AG04450 (cell line): Measurements from ENCODE around the gene CDH22. TPM values are rescaled to one million over a fixed set of nuclear protein-coding genes. Genes with fewer than 3 reads are reported as not detected.

ENCODE experiments used
- CTCF ChIA-PET: fragments of 300-600, 350-600 bp; formaldehyde crosslinking; extraction: SDS; loops from one replicate; lab custom pipeline; 2022; ENCODE audit warnings: antibody characterized with exemption, inconsistent platforms; lab: Charles Lee
- POLR2A ChIA-PET: fragments of 350-600 bp; formaldehyde crosslinking; extraction: SDS; loops from one replicate; lab custom pipeline; 2021; ENCODE audit warnings: antibody characterized with exemption, inconsistent platforms; lab: Yijun Ruan, JAX
- DNase-seq: peaks from one replicate; pipeline ENCODE4 v3.0.0-alpha.2; 2011; ENCODE audit warnings: low read depth, low spot score
- H3K27ac ChIP-seq: one replicate; pipeline ENCODE4 v1.5.1; 2012; ENCODE audit warnings: low read depth, low read length, control low read depth
- H3K27me3 ChIP-seq: one replicate; pipeline ENCODE4 v1.6.0; 2012; ENCODE audit warnings: low read length; ENCODE audit not compliant: control insufficient read depth, insufficient read depth
- H3K4me3 ChIP-seq: 2 replicates; pipeline ENCODE4 v1.5.1; 2011; ENCODE audit warnings: mild to moderate bottlenecking, low read depth, low read length, control low read depth
- H3K9me3 ChIP-seq: 2 replicates; pipeline ENCODE4 v1.5.1; 2012; ENCODE audit warnings: low read length; ENCODE audit not compliant: control insufficient read depth, insufficient read depth
- polyA plus RNA-seq: library from polyadenylated mRNA; depleted of rRNA; stranded (reverse); fragments of >200 nt; gene quantifications from 2 replicates; pipeline ENCODE4 v1.2.3, GENCODE V29; 2011
- TF ChIP-seq, protein P1 (sequence below): IDR thresholded peaks from 2 replicates; pipeline ENCODE4 v1.5.1; 2011; ENCODE audit warnings: low read depth, low read length, control low read depth, inconsistent platforms

Gene CDH22
- polyA plus RNA-seq, 1 experiment: not detected

DNA sequence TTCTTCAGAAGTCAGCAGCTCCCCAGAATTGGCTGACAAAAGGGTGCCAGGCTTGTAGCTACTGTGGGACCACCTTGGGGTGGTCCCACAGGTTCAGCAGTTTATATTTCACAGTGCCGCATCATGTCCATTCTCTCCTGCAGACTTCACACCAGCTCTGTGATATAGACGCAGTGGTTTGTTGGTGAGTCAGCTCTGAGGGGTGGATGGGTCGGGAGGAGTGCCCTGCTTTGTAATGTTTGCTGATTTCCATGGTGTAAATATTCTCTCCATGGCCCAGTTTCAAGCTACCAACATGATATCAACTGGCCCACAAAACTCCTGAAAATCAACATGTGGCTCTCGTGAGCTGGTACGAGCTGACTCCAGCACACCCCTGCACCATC lies 78.2 kb downstream of the CDH22 start:
- ChIA-PET POLR2A (no interaction called here), CTCF (no interaction called here)
- H3K9me3 ChIP-seq: peaks cover 2% of the 10 kb centered on the region; the same call in 1 of the 2 replicates
- H3K27ac ChIP-seq: no peak overlapping the region
- H3K27me3 ChIP-seq: no peaks in the 10 kb centered on the region
- no peak for DNase-seq
- TF ChIP-seq, protein P1, sequence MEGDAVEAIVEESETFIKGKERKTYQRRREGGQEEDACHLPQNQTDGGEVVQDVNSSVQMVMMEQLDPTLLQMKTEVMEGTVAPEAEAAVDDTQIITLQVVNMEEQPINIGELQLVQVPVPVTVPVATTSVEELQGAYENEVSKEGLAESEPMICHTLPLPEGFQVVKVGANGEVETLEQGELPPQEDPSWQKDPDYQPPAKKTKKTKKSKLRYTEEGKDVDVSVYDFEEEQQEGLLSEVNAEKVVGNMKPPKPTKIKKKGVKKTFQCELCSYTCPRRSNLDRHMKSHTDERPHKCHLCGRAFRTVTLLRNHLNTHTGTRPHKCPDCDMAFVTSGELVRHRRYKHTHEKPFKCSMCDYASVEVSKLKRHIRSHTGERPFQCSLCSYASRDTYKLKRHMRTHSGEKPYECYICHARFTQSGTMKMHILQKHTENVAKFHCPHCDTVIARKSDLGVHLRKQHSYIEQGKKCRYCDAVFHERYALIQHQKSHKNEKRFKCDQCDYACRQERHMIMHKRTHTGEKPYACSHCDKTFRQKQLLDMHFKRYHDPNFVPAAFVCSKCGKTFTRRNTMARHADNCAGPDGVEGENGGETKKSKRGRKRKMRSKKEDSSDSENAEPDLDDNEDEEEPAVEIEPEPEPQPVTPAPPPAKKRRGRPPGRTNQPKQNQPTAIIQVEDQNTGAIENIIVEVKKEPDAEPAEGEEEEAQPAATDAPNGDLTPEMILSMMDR: no peak
- no peak overlapping the region for H3K4me3 ChIP-seq

DNA sequence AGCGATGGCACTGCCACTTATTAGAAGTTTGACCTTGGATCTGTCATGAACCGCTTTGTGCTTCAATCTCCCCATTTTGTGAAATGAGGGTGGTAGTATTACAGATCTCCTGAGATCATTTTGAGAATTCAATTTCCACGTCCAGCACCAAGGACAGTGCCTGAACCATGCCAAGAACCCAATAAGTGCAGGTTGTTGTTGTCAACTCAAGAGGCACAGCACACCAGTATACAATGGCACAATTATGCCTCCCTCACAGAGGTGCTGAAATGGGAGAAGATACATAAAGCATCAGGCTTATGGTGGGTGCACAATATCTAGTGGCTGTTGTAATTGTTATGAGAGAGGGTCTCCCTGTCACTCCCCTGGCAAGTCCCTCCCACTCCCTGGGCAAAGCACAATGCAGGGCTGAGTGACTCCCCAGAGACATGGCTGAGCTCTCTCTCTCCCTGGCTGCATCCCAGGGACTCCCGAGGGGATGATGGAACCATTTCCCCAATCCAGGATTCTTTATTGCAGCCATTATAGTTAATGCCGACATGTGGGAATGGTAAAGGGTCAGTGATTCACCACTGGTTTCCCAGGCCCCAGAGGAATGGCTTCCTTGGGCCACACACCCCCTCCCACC lies 78.7 kb downstream of the CDH22 start:
- ChIA-PET CTCF (no interaction called here), POLR2A (no interaction called here)
- Histone ChIP-seq H3K9me3 (peaks cover 2% of the 10 kb centered on the region; the same call in 1 of the 2 replicates), H3K27ac (no peak overlapping the region), H3K27me3 (no peaks in the 10 kb centered on the region), H3K4me3 (no peak overlapping the region)
- TF ChIP-seq, protein P1: no peak
- DNase-seq: no peak

DNA sequence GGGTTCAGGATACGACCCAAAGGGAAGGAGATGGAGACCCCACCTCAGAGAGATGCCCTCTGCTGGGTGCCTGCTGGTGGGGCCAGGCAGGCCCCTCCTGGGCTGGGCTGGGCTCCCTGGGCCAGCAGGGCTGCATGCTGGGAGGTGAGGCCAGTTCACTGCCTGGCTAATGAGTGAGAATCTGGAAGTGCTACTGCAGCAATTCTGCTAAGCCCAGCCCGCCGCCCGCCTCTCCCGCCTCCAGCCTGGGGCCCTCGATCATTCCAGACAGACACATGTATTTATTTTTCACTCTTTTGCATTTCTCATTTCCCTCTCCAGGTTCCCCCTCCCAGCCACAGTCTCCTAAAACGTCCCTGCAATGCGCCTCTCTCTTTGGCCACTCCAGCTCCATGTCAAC lies 79.6 kb downstream of the CDH22 start:
- ChIA-PET CTCF (no interaction called here), POLR2A (no interaction called here)
- no peak overlapping the region for H3K27ac ChIP-seq
- TF ChIP-seq, protein P1: no peak
- H3K4me3 ChIP-seq: no peak overlapping the region
- H3K9me3 ChIP-seq: peaks cover 2% of the 10 kb centered on the region; the same call in 1 of the 2 replicates
- DNase-seq: no peak
- no peaks in the 10 kb centered on the region for H3K27me3 ChIP-seq

DNA sequence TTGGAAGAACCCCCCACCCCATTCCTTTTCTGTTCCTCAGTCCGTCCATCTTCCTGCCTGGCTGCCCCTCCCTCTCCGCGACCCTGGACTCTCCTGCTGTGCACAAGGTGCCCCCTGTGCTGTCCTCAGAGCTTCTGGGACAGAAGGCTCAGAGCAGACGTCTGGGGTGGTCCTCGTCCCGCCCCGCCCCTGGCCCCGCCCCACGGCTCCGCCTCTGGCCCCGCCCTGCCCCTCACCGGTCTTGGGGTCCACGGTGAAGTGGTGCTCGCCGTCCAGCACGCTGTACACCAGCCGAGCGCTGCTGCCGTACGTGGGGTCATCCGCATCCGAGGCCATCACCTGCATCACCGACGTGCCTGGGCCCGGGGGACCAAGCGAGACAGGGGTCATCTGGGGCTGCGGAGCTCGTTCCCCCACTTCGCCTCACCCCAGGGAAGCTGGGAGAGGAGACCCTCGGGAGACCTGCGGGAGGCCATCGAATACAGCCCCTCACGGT lies 81.0 kb downstream of the CDH22 start:
- Histone ChIP-seq H3K27me3 (peaks cover 3% of the 10 kb centered on the region), H3K9me3 (peaks cover 2% of the 10 kb centered on the region; the same call in 1 of the 2 replicates), H3K27ac (no peak overlapping the region), H3K4me3 (no peak overlapping the region)
- TF ChIP-seq, protein P1: no peak
- ChIA-PET POLR2A (no interaction called here), CTCF (no interaction called here)
- no peak for DNase-seq

DNA sequence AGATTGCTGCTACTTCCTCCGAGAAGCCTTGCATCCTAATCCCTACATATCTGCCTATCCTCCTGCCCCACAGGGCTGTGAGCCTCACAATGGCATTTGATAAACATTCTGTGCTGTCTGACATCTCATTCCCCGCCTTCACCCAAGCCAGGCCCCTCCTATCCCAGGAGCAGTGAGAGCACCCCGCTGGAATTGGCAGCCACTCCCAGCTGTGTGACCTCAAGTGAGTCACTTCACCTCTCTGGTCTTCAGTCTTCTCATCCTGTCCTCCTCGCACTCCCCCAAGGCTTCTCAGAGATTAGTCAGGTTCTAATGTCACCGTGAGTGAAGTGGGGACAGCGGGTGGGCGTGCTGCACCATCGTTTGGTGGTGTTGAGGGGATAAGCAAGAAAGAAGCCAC lies 81.7 kb downstream of the CDH22 start:
- DNase-seq: no peak
- Histone ChIP-seq H3K9me3 (peaks cover 2% of the 10 kb centered on the region; the same call in 1 of the 2 replicates), H3K27ac (no peak overlapping the region), H3K27me3 (peaks cover 3% of the 10 kb centered on the region), H3K4me3 (no peak overlapping the region)
- ChIA-PET CTCF (no interaction called here), POLR2A (no interaction called here)
- TF ChIP-seq, protein P1: no peak
